ENCODE measurements around the gene CRABP2.

DNA sequence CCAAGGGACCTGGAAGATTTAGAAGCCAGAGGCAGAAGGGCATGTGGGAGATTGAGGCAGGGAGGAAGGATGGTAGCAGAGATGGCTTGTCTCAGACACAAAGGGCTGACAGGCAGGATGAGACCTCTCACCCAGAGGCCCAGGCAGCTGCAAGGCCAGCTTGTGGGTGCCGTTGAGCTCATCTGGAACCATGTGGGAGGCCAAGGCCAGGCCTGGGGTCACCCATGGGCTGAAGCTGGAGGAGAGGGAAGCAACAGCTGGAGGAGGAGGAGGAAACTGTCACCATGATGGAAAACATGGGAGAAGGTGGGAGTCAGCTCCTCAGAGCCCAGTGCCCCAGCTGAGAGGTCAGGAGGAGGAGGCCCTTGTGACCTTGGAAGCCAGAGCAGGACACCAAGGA lies 6.4 kb downstream of the CRABP2 start:
- TF ChIP-seq, protein P1, sequence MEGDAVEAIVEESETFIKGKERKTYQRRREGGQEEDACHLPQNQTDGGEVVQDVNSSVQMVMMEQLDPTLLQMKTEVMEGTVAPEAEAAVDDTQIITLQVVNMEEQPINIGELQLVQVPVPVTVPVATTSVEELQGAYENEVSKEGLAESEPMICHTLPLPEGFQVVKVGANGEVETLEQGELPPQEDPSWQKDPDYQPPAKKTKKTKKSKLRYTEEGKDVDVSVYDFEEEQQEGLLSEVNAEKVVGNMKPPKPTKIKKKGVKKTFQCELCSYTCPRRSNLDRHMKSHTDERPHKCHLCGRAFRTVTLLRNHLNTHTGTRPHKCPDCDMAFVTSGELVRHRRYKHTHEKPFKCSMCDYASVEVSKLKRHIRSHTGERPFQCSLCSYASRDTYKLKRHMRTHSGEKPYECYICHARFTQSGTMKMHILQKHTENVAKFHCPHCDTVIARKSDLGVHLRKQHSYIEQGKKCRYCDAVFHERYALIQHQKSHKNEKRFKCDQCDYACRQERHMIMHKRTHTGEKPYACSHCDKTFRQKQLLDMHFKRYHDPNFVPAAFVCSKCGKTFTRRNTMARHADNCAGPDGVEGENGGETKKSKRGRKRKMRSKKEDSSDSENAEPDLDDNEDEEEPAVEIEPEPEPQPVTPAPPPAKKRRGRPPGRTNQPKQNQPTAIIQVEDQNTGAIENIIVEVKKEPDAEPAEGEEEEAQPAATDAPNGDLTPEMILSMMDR (conservative IDR thresholded peaks at IDR 0.05; ENCODE audit: low read depth, low read length) = no peak
- no peak for TF ChIP-seq RAD21 (IDR thresholded peaks at IDR 0.05; ENCODE audit: low read length)
- TF ChIP-seq RFX5 (IDR thresholded peaks at IDR 0.05; ENCODE audit: low read depth, low read length) = no peak
- TF ChIP-seq SMC3 (IDR thresholded peaks at IDR 0.05; ENCODE audit: low read depth, low read length) = no peak
